ENCODE results near the gene PRRG2. TPM values are rescaled to one million over a fixed set of nuclear protein-coding genes. Genes with fewer than 3 reads are reported as not detected.
A peak's percentile ranks its signal among the peaks of the same experiment; 100 is the strongest.

The PRRG2 gene
- polyA plus RNA-seq, 4 donors: 14.2 to 23.7 (median 18.0) TPM

DNA sequence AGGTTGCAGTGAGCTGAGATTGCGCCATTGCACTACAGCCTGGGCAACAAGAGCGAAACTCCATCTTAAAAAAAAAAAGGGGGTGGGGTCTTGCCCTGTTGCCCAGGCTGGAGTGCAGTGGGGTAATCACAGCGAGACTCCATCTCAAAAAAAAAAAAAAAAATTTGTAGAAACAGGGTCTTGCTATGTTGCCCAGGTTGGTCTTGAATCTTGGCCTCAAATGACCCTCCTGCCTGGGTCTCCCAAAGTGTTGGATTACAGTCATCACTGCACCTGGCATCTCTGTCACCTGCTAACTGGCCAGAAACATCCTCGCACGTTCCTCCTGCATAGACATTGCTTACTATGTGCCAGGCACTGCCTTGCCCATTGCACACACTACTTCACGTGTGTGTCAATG, 39.2 kb upstream of the PRRG2 start:
- Histone ChIP-seq H3K4me3 (ENCODE audit: low read depth in 1 of 3, low read length in 3 of 3) (no peak overlapping the region), H3K36me3 (ENCODE audit: control insufficient read depth in 3 of 3, insufficient read depth in 2 of 3, low read depth in 1 of 3, low read length in 3 of 3) (peaks cover 3 to 84% (median 11%) of the 10 kb centered on the region in 3 donors), H3K9me3 (ENCODE audit: control insufficient read depth in 2 of 2, insufficient read depth in 1 of 2, low read depth in 1 of 2, low read length in 1 of 2) (no peaks in the 10 kb centered on the region), H3K27ac (ENCODE audit: low read depth in 1 of 3, low read length in 2 of 3) (no peak overlapping the region), H3K27me3 (ENCODE audit: control insufficient read depth in 3 of 3, insufficient read depth in 3 of 3, low read length in 3 of 3) (no peaks in the 10 kb centered on the region), H3K4me1 (ENCODE audit: control insufficient read depth in 3 of 3, insufficient read depth in 2 of 3, low read depth in 1 of 3, low read length in 2 of 3) (no peaks in the 10 kb centered on the region)
- 81 to 87% (median 85%) methylated on average over 6 of the region's 6 CpGs for WGBS, 3 donors
- DNase-seq: no peak
- no peak for FAIRE-seq

- no peak for FAIRE-seq
- H3K27ac ChIP-seq (ENCODE audit: low read depth in 1 of 3, low read length in 2 of 3): no peak overlapping the region
- DNase-seq: no peak
- no peaks in the 10 kb centered on the region for H3K9me3 ChIP-seq (ENCODE audit: control insufficient read depth in 2 of 2, insufficient read depth in 1 of 2, low read depth in 1 of 2, low read length in 1 of 2)
- H3K27me3 ChIP-seq (ENCODE audit: control insufficient read depth in 3 of 3, insufficient read depth in 3 of 3, low read length in 3 of 3): no peaks in the 10 kb centered on the region
- 85 to 93% (median 92%) methylated on average over 16 of the region's 16 CpGs for WGBS, 3 donors
- H3K4me1 ChIP-seq (ENCODE audit: control insufficient read depth in 3 of 3, insufficient read depth in 2 of 3, low read depth in 1 of 3, low read length in 2 of 3): no peaks in the 10 kb centered on the region
- no peak overlapping the region for H3K4me3 ChIP-seq (ENCODE audit: low read depth in 1 of 3, low read length in 3 of 3)
- H3K36me3 ChIP-seq (ENCODE audit: control insufficient read depth in 3 of 3, insufficient read depth in 2 of 3, low read depth in 1 of 3, low read length in 3 of 3): peaks cover 0 to 80% (median 10%) of the 10 kb centered on the region in 3 donors
Measured at GRCh38 chr19:49542446-49542845, 38.7 kb upstream of the PRRG2 start.

DNA sequence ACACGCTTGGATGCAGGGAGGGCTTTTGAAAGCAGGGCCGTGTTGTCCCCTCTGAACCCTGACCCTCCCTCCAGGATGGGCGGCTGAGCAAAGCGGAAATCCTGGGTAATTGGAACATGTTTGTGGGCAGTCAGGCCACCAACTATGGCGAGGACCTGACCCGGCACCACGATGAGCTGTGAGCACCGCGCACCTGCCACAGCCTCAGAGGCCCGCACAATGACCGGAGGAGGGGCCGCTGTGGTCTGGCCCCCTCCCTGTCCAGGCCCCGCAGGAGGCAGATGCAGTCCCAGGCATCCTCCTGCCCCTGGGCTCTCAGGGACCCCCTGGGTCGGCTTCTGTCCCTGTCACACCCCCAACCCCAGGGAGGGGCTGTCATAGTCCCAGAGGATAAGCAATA, 38.1 kb upstream of the PRRG2 start:
- Histone ChIP-seq H3K4me3 (ENCODE audit: low read depth in 1 of 3, low read length in 3 of 3) (no peak overlapping the region), H3K27ac (ENCODE audit: low read depth in 1 of 3, low read length in 2 of 3) (no peak overlapping the region), H3K36me3 (ENCODE audit: control insufficient read depth in 3 of 3, insufficient read depth in 2 of 3, low read depth in 1 of 3, low read length in 3 of 3) (peaks cover 0 to 79% (median 10%) of the 10 kb centered on the region in 3 donors), H3K27me3 (ENCODE audit: control insufficient read depth in 3 of 3, insufficient read depth in 3 of 3, low read length in 3 of 3) (no peaks in the 10 kb centered on the region), H3K4me1 (ENCODE audit: control insufficient read depth in 3 of 3, insufficient read depth in 2 of 3, low read depth in 1 of 3, low read length in 2 of 3) (no peaks in the 10 kb centered on the region), H3K9me3 (ENCODE audit: control insufficient read depth in 2 of 2, insufficient read depth in 1 of 2, low read depth in 1 of 2, low read length in 1 of 2) (no peaks in the 10 kb centered on the region)
- FAIRE-seq (no peak), DNase-seq (no peak)
- 87 to 93% (median 92%) methylated on average over 14 of the region's 14 CpGs for WGBS, 3 donors

- peaks cover 0 to 78% (median 10%) of the 10 kb centered on the region in 3 donors for H3K36me3 ChIP-seq (ENCODE audit: control insufficient read depth in 3 of 3, insufficient read depth in 2 of 3, low read depth in 1 of 3, low read length in 3 of 3)
- no peaks in the 10 kb centered on the region for H3K9me3 ChIP-seq (ENCODE audit: control insufficient read depth in 2 of 2, insufficient read depth in 1 of 2, low read depth in 1 of 2, low read length in 1 of 2)
- H3K27me3 ChIP-seq (ENCODE audit: control insufficient read depth in 3 of 3, insufficient read depth in 3 of 3, low read length in 3 of 3): no peaks in the 10 kb centered on the region
- 72 to 82% (median 73%) methylated on average over 5 of the region's 5 CpGs for WGBS, 3 donors
- DNase-seq: no peak
- H3K27ac ChIP-seq (ENCODE audit: low read depth in 1 of 3, low read length in 2 of 3): no peak overlapping the region
- peaks cover 0 to 5% (median 0%) of the 10 kb centered on the region in 3 donors for H3K4me1 ChIP-seq (ENCODE audit: control insufficient read depth in 3 of 3, insufficient read depth in 2 of 3, low read depth in 1 of 3, low read length in 2 of 3)
- no peak for FAIRE-seq
- no peak overlapping the region for H3K4me3 ChIP-seq (ENCODE audit: low read depth in 1 of 3, low read length in 3 of 3)
Measured at GRCh38 chr19:49544154-49544553, 37.0 kb upstream of the PRRG2 start.

DNA sequence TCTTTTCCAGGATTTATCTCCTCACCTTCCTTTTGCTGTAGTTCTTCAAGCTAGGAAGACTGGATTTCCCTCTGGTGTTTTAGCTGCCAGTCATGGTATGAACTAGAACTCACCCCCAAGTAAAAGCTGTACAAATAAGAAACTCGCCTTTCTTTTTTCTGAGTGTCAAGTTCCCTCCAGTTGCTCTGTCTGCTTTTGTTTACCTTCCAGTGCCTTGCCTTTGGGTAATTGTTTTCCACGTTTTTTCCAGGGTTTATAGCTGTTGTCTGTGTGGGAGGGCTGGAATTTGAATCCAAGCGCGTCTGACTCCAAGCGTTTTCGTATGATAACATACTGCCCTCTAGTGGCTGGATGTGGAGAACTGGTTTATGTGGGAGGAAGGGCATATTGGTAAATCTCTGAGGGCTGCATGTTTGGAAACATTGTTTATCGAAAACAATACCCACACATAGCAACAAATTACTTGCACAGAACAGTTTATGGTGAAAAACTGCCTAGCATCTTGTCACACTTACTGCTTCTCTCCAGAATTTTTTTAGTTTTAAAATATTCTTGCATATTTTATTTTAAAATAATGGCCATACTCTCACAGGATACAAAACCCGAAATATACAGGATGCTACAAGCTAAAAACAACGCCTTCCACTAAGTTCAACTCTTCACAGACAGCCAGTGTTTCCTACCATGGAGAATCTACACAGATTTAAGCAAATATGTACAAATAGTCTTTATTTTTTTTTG, 34.1 kb upstream of the PRRG2 start:
- FAIRE-seq (peak; percentile 51), DNase-seq (peak; percentile 94)
- Histone ChIP-seq H3K36me3 (ENCODE audit: control insufficient read depth in 3 of 3, insufficient read depth in 2 of 3, low read depth in 1 of 3, low read length in 3 of 3) (peaks cover 0 to 77% (median 12%) of the 10 kb centered on the region in 3 donors), H3K27me3 (ENCODE audit: control insufficient read depth in 3 of 3, insufficient read depth in 3 of 3, low read length in 3 of 3) (no peaks in the 10 kb centered on the region), H3K4me1 (ENCODE audit: control insufficient read depth in 3 of 3, insufficient read depth in 2 of 3, low read depth in 1 of 3, low read length in 2 of 3) (peaks cover 0 to 7% (median 0%) of the 10 kb centered on the region in 3 donors), H3K9me3 (ENCODE audit: control insufficient read depth in 2 of 2, insufficient read depth in 1 of 2, low read depth in 1 of 2, low read length in 1 of 2) (no peaks in the 10 kb centered on the region), H3K4me3 (ENCODE audit: low read depth in 1 of 3, low read length in 3 of 3) (no peak overlapping the region), H3K27ac (ENCODE audit: low read depth in 1 of 3, low read length in 2 of 3) (peak overlapping the region in 1 of 3 donors; percentile 42)
- WGBS, 3 donors: 4 to 9% (median 6%) methylated on average over 9 of the region's 9 CpGs

DNA sequence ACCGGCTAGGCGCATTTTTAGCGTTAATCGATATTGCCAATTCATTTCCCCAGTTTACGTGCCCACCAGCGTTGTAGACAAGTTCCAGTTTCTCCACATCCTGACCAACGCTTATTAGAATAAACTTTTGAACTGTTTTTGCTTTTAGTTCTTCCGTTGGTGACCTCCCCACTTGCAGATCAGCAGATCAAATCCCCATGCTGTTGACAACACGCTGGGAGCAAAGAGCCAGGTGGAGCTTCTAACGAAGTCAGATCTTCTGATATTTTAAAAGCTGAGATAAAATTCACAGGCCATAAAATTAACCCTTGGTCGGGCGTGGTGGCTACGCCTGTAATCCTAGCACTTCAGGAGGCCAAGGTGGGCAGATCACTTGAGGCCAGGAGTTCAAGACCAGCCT, 32.1 kb upstream of the PRRG2 start:
- DNase-seq (peak; percentile 60 to 89), FAIRE-seq (no peak)
- peaks cover 0 to 66% (median 8%) of the 10 kb centered on the region in 3 donors for H3K36me3 ChIP-seq (ENCODE audit: control insufficient read depth in 3 of 3, insufficient read depth in 2 of 3, low read depth in 1 of 3, low read length in 3 of 3)
- WGBS, 3 donors: 13 to 46% (median 20%) methylated on average over 13 of the region's 13 CpGs
- H3K4me3 ChIP-seq (ENCODE audit: low read depth in 1 of 3, low read length in 3 of 3): no peak overlapping the region
- H3K4me1 ChIP-seq (ENCODE audit: control insufficient read depth in 3 of 3, insufficient read depth in 2 of 3, low read depth in 1 of 3, low read length in 2 of 3): peaks cover 0 to 19% (median 0%) of the 10 kb centered on the region in 3 donors
- peak overlapping the region; percentile 44 to 90 (median 72) for H3K27ac ChIP-seq (ENCODE audit: low read depth in 1 of 3, low read length in 2 of 3)
- H3K9me3 ChIP-seq (ENCODE audit: control insufficient read depth in 2 of 2, insufficient read depth in 1 of 2, low read depth in 1 of 2, low read length in 1 of 2): no peaks in the 10 kb centered on the region
- H3K27me3 ChIP-seq (ENCODE audit: control insufficient read depth in 3 of 3, insufficient read depth in 3 of 3, low read length in 3 of 3): no peaks in the 10 kb centered on the region

DNA sequence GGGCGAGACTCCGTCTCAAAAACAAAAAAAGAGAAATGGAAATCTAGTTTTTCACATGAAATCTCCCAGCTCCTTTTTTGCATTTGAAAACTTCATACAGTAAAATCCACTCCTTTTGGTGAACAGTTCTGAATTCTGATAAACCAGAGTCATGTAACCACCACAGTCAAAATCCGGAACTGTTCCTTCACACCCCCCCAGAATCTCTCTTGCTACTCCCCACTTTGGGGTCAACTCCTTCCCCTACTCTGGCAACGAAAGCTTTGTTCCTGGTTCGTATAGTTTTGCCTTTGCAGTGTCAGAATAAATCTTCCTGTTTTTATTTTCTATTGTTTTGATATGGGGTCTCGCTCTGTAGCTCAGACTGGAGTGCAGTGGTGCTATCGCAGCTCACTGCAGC, 29.6 kb upstream of the PRRG2 start:
- 87 to 95% (median 95%) methylated on average over 7 of the region's 7 CpGs for WGBS, 3 donors
- Histone ChIP-seq H3K27me3 (ENCODE audit: control insufficient read depth in 3 of 3, insufficient read depth in 3 of 3, low read length in 3 of 3) (no peaks in the 10 kb centered on the region), H3K36me3 (ENCODE audit: control insufficient read depth in 3 of 3, insufficient read depth in 2 of 3, low read depth in 1 of 3, low read length in 3 of 3) (peaks cover 3 to 72% (median 8%) of the 10 kb centered on the region in 3 donors), H3K27ac (ENCODE audit: low read depth in 1 of 3, low read length in 2 of 3) (no peak overlapping the region), H3K4me1 (ENCODE audit: control insufficient read depth in 3 of 3, insufficient read depth in 2 of 3, low read depth in 1 of 3, low read length in 2 of 3) (peaks cover 0 to 36% (median 8%) of the 10 kb centered on the region in 3 donors), H3K9me3 (ENCODE audit: control insufficient read depth in 2 of 2, insufficient read depth in 1 of 2, low read depth in 1 of 2, low read length in 1 of 2) (no peaks in the 10 kb centered on the region), H3K4me3 (ENCODE audit: low read depth in 1 of 3, low read length in 3 of 3) (no peak overlapping the region)
- FAIRE-seq (no peak), DNase-seq (no peak)

GRCh38 chr19:49552749-49553148, 28.4 kb upstream of the PRRG2 start:
- Histone ChIP-seq H3K27me3 (ENCODE audit: control insufficient read depth in 3 of 3, insufficient read depth in 3 of 3, low read length in 3 of 3) (no peaks in the 10 kb centered on the region), H3K4me1 (ENCODE audit: control insufficient read depth in 3 of 3, insufficient read depth in 2 of 3, low read depth in 1 of 3, low read length in 2 of 3) (peaks cover 0 to 38% (median 8%) of the 10 kb centered on the region in 3 donors), H3K4me3 (ENCODE audit: low read depth in 1 of 3, low read length in 3 of 3) (no peak overlapping the region), H3K9me3 (ENCODE audit: control insufficient read depth in 2 of 2, insufficient read depth in 1 of 2, low read depth in 1 of 2, low read length in 1 of 2) (no peaks in the 10 kb centered on the region), H3K36me3 (ENCODE audit: control insufficient read depth in 3 of 3, insufficient read depth in 2 of 3, low read depth in 1 of 3, low read length in 3 of 3) (peaks cover 11 to 81% (median 13%) of the 10 kb centered on the region in 3 donors), H3K27ac (ENCODE audit: low read depth in 1 of 3, low read length in 2 of 3) (peak overlapping the region; percentile 62 to 91 (median 76))
- no peak for FAIRE-seq
- 39 to 63% (median 45%) methylated on average over 11 of the region's 11 CpGs for WGBS, 3 donors
- peak in 1 of 2 donors; percentile 65 for DNase-seq
